ENCODE data around the gene MZF1.

- no peak for TF ChIP-seq ZNF384 (IDR thresholded peaks at IDR 0.05)
- no peak for TF ChIP-seq FOXM1 (IDR thresholded peaks at IDR 0.05; ENCODE audit: borderline replicate concordance)
- TF ChIP-seq CTBP1 (IDR thresholded peaks at IDR 0.05; ENCODE audit: borderline replicate concordance): no peak
- TF ChIP-seq SP1 (IDR thresholded peaks at IDR 0.05): no peak
- TF ChIP-seq TARDBP (IDR thresholded peaks at IDR 0.05): no peak
- TF ChIP-seq BHLHE40 (IDR thresholded peaks at IDR 0.05; ENCODE audit: borderline replicate concordance): no peak
- TF ChIP-seq ELF4 (IDR thresholded peaks at IDR 0.05): no peak
- no peak for TF ChIP-seq L3MBTL2 (conservative IDR thresholded peaks at IDR 0.05)
- no peak for TF ChIP-seq PKNOX1 (IDR thresholded peaks at IDR 0.05)
- no peak for TF ChIP-seq SUZ12 (IDR thresholded peaks at IDR 0.05)
- no peak for TF ChIP-seq HDGF (IDR thresholded peaks at IDR 0.05; ENCODE audit: borderline replicate concordance)
- TF ChIP-seq ARNT (IDR thresholded peaks at IDR 0.05): no peak
- TF ChIP-seq NFRKB (IDR thresholded peaks at IDR 0.05): no peak
- no peak for TF ChIP-seq FOXK2 (IDR thresholded peaks at IDR 0.05)
Observed at GRCh38 chr19:58519087-58519354, 54.1 kb downstream of the MZF1 start.
